ENCODE measurements around the gene SORL1.

Gene SORL1

GRCh38 chr11:121544956-121545355, 92.8 kb downstream of the SORL1 start:
- no peak for DNase-seq

DNA sequence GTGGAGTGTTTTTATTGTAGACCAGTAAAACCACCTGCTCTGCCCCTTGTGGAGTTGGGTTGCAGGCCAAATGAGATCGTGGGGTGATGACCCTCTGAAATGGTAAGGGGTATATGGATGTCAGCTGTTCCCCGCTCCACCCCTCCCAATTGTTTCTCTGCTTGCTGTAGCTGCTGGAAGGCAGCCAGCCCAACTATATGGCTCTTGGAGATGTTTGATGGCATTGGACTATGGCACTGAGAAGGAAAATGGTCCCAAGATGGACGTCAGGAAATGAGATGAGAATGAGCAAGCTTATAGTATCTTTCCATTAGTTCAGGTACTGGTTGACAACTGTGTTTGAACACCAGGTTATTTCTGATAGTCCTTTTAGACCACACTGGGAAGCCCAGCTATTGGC, 95.5 kb downstream of the SORL1 start:
- no peak for DNase-seq

DNA sequence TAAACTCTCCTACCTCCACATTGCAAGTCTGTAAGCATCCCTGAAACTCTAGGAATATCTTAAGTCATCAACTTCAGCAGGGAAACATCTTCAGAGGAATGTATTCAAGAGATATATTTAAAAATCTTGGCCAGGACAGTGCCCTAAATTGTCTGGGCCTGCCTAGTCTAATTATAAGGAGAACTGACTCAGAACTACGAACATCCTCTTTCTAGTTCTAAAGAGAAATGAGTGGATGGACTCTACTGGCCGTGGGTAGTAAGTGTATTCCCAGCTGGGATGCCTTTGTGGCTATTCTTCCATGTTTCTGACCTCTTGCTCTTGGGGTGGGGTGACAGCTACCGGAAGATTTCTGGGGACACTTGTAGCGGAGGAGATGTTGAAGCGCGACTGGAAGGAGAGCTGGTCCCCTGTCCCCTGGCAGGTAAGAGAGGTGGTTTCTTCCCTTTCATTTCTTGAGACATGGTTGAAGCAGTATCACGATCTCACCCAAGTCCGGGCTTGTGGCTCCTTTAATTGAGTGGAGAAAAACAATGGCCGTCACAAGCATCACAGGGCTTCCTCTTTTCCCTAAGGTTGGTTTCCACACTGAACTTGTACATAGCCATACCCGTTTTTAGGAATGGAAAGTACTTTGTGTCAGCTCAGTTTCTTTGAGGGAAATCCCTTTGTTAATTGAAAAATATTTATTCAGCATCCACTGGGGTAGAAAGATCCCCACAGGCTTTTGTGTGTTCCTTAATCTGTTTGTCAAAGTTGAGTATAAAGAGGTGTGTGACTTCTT, 98.3 kb downstream of the SORL1 start:
- DNase-seq = no peak

GRCh38 chr11:121551463-121551862, 99.3 kb downstream of the SORL1 start:
- no peak for DNase-seq

- no peak for DNase-seq
Observed at GRCh38 chr11:121552154-121552553, 100.0 kb downstream of the SORL1 start.

DNA sequence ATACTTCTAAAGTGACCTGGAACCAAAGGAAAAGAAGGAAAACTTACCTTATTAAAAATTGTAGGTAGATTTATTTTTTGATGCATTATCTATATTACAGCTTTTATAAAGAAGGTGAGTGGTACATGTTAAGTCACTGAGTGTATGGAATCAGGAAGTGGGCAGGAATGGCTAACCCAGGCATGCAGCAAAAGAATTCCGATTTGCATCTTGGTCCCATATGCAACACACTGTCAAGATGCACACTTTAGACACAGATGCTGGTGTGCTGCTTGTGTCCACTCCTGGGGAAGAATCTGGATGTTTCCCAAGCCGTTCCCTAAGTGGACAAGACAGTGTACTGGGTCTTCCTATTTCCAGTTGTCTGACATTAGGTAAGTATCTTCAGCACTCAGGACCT, 100.5 kb downstream of the SORL1 start:
- no peak for DNase-seq

- no peak for DNase-seq
Observed at GRCh38 chr11:121553389-121553788, 101.3 kb downstream of the SORL1 start.

DNA sequence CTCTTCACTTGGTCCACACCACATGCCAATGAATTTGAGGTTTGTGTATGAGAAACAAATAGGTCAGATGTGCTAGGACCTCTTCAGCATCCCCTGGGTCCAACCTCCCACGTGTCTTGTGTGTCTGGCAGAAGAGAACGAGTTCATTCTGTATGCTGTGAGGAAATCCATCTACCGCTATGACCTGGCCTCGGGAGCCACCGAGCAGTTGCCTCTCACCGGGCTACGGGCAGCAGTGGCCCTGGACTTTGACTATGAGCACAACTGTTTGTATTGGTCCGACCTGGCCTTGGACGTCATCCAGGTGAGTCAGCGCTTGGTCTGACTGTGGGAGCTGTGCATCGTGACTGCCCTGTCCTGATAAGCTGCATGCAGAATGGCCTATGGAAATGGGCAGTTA, 101.7 kb downstream of the SORL1 start:
- no peak for DNase-seq

DNA sequence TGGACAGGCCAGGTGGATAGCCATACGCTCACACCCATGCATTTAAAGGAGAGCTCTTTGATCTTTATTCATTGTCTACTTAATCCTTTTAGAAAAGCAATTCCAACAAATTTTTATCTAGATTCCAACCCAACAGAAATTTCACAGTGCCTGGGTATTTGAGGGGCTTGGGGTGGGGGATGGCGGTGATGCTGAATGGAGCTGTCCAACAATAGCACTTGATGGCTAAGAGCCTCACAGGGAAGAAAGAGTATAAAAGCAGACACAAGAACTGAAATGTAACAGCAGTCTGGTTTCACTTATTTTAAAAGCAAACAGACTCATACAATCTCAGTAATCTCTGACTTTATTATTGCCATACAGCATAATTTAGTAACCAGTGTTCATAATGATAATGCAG, 102.4 kb downstream of the SORL1 start:
- DNase-seq = no peak

DNA sequence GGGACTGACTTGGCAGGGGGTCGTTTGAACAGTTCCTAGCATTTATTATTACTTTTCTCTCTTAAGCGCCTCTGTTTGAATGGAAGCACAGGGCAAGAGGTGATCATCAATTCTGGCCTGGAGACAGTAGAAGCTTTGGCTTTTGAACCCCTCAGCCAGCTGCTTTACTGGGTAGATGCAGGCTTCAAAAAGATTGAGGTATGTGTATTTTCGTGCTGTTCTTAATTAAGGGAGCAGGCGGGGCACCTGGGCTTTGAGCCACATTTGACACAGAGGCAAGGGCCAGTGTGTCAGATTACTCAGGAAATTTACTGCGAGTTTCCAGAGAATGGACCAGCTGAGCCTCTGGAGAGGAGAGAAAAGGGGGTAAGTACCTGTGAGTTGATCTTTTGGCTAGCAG, 103.0 kb downstream of the SORL1 start:
- DNase-seq = no peak

DNA sequence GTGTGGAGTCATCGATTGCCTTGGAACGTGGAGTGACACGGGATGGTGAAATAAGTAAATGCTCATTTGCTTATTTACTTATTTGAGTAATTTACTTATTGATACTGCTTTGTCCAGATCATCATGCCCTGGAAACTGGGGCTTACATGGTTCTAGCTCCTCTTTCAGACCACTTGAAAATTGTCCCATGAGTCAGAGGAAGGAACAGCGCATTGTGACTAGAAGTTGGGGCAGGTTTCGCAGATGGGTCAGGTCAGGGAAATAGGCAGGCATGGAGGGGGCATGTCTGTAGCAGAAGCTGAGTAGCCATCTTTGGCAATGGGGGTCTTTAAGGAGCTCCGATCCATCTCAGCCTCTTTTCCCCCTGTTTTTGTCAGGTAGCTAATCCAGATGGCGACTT, 104.8 kb downstream of the SORL1 start:
- no peak for DNase-seq

- no peak for DNase-seq
Observed at GRCh38 chr11:121557348-121557747, 105.2 kb downstream of the SORL1 start.

- DNase-seq = no peak
Observed at GRCh38 chr11:121559606-121560200, 107.6 kb downstream of the SORL1 start.

- DNase-seq = no peak
Observed at GRCh38 chr11:121560236-121560635, 108.1 kb downstream of the SORL1 start.

GRCh38 chr11:121561240-121561639, 109.1 kb downstream of the SORL1 start:
- no peak for DNase-seq

- no peak for DNase-seq
Observed at GRCh38 chr11:121561716-121562115, 109.6 kb downstream of the SORL1 start.

- no peak for DNase-seq
Observed at GRCh38 chr11:121563003-121563402, 110.9 kb downstream of the SORL1 start.

DNA sequence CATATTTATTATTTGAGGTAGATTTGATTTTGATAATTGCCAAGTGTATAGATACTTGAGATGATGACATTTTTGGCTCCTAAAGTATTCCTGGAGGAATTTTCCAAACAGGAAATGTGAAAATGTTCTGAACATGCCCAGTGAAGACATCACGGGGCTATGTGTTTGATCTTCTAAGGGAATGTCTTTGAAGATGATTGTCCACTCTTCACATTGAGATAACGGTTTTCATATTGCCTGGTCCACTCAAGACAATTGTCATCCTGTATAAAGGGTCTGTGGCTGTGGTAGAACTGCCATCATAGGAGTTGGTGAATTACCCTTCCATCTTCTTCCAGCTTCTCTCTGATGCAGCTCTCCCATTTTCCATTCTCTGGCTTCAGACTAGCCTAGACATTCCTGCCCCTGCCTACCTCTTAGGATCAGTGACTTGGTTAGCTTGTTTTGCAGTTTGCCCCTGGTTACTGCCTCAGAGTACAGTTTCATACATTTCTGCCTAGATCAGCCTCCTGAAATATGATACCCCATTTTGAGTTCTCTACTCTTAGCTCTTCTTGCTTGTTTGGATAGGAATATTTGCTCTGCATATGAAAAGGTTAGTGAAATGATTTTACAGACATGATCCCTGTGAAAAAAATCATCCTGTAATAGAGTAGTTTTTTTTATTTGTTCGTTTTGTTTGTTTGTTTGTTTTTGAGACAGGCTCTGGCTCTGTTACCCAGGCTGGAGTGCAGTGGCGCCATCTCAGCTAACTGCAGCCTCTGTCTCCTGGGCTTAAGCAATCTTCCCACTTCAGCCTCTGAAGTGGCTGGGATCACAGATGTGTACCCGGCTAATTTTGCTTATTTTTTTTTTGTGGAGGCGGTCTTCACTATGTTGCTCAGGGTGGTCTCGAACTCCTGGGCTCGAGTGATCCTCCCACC, 112.0 kb downstream of the SORL1 start:
- no peak for DNase-seq

DNA sequence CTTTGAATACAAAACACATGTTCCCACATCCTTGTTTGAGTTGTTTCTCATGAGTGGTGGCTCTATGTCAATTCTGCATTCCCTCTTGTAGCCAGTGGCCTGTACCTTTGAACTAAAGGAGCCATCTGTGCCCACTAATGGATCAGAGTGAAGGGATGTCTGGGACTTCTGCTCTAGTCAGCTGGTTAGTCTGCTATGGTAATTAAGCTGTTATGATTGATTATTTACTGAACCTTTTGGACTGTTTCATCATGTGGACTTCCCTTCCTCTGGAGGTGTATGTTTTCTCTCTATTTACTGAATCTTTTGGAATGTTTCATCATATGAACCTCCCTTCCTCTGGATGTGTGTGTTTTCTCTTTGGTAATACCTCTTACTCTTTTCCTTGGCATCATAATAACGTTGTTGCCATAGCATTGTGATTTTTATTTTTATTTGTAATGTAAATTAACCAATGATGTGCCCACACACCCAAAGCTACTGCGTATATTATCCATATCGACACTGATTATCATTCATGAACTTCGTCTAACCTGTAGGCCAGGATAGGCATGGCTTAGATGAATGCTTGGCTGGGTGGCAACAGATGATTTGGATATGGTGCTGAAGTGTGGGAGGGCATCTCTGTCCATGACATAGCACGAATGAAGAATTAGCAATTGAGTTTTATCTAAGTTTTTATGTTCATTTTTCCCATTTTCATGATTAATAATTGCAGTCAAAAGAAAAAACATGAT, 113.0 kb downstream of the SORL1 start:
- DNase-seq = no peak

DNA sequence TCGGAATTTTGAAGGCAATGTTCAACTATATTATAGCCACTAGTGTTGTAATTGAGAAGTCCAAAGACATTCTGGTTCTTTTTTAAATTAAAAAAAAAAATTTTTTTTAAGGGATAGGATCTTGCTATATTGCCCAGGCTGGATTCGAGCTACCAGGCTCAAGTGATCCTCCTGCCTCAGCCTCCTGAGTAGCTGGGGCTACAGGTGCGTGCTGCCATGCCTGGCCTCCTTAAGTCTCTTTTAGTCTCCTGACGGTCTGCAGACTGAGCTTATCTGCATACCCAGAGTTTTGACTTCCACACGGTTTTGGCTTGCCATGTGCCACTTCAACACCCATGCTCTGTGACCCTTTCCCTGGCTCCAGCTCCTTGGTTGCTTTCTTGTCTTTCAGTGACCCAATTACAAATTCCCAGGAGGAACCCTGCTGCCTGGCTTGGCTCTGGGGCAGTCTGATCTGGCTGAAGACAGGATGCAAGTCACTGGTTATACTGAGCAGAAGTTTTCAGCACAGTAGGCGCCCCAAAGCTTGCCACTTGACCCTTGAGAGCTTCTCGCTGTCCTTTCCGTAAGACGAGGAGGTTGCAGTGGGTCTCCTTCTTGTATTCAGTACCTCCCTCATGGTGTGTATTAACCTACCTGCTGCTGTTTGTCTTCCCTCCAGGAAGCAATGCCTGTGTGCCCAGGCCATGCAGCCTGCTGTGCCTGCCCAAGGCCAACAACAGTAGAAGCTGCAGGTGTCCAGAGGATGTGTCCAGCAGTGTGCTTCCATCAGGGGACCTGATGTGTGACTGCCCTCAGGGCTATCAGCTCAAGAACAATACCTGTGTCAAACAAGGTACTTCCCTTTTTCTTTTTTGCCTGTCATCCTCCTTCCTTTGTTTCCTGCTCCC, 114.4 kb downstream of the SORL1 start:
- DNase-seq = no peak

DNA sequence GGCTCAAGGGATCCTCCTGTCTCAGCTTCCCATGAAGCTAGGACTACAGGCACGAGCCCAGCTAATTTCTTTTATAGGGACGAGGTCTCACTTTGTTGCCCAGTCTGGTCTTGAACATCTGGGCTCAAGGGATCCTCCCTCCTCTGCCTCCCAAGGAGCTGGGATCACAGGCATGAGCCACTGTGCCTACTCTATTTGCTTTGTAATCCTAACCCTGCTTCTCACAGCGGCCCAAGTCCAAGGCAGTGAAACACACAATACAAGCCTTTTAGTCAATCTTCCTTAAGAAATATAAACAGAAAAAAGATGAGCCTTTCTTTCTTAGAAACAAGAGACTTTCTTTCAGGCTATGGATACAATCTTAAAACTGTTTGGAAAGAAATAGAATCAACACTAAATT, 115.9 kb downstream of the SORL1 start:
- DNase-seq = no peak
